Jurkat, Clone E6-1 (cell line): ENCODE results near the gene RABGAP1.

Experiments used
- DNase-seq: peaks from one replicate; pipeline ENCODE4 v3.0.0-alpha.2; 2011; ENCODE audit warnings: low read depth, low spot score
- H3K4me3 ChIP-seq: 2 replicates; pipeline ENCODE4 v1.5.1; 2011; ENCODE audit warnings: mild to moderate bottlenecking, low read length, control low read depth, moderate library complexity

The RABGAP1 gene

DNA sequence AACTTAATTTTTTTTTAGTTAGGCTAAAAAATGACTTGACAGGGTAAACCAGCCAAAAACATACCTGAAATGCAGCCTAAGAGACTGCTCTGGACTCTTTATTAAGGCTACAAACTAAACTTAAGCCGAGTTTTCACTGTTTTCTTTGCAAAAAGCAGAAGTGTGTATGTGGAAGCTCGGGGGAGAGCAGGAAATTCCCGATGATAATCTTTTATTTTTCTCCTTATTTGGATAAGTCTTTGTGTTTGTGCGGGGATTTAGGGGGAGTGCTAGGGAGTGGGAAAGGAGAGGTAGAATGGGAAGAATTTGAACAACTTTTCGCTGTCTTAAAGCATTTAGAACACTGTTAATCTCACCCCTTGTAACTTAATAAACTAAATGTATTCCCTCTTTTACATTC is 61.9 kb downstream of the RABGAP1 start:
- no peak for DNase-seq
- H3K4me3 ChIP-seq = no peak overlapping the region

DNA sequence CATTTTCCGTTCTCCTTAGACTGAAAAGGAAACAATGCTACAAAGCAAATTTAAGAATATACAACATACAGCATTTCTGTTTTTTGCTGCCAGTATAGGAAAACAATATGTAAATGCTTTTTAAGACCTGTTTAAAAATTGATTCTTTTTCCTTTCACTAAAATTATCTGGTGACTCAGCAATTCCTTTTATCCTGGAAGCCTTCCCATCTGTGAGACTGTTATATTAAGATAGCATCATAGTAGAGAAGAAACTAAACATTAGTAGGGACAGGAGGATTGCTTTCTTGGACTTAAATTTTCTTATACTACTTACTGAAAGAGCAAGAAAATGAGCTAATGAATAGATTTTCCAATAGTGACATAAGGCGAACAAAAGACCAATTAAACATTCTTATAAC is 62.6 kb downstream of the RABGAP1 start:
- no peak for DNase-seq
- H3K4me3 ChIP-seq = no peak overlapping the region

DNA sequence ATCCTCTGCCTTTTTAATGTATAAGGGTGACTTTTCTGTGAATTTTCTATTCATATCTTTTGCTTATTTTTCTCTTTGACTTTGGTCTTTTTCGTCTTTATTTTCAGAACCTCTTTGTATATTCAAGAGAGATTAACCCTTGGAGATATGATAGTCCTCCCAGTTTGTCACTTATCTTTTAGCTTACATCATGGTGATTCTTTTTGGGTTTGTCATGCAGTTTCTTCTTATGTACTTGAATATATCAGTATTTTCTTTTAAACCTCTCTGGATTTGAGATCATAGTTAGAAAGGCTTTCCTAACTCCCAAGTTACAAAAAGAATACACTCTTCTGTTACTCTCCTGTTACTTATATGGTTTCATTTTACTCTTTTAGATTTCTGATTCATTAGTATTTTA is 65.1 kb downstream of the RABGAP1 start:
- DNase-seq = no peak
- no peak overlapping the region for H3K4me3 ChIP-seq

DNA sequence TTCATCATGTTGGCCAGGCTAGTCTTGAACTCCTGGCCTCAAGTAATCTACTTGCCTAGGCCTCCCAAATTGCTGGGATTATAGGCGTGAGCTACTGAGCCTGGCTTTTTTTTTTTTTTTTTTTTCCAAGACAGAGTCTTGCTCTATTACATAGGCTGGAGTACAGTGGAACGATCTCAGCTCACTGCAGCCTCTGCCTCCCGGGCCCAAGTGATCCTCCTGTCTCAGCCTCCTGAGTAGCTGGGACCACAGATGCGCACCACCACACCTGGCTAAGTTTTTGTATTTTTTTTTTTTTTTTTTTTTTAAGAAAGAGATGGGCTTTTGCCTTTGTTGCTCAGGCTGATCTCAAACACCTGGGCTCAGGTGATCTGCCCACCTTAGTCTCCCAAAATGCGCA is 66.4 kb downstream of the RABGAP1 start:
- no peak overlapping the region for H3K4me3 ChIP-seq
- no peak for DNase-seq

DNA sequence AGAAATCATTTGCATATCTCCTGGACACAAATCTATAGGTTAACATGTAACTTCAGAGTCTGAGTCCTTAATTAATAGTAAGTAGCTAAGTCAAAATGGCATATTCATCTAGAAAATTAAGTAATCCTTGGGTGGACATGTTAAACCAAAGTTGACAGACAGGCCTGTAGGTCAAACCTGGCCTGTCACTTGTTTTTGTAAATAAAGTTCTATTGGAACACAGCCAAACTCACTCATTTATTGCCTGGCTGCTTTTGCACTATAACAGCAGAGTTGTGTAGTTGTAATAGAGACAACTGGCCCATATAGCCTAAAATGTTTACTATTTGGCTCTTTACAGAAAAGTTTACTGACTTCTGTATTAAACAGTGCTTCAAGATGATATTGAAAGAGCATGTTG is 68.1 kb downstream of the RABGAP1 start:
- no peak for DNase-seq

DNA sequence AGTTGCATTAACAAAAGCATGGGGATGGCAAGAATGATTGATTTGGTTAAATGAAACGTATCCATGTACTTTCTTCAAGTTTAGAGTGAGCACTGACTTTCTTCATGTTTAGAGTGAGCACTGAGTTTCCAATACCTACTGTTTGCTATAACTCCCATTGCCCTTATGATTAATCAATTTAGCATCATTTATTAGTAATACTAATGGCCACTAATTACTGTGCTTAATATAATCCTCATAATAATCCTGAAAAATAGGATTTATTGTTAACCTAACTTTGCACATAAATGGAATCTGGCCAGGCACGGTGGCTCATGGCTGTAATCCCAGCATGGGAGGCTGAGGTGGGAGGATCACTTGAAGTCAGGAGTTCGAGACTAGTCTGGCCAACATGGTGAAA is 70.6 kb downstream of the RABGAP1 start:
- H3K4me3 ChIP-seq = no peak overlapping the region
- DNase-seq = no peak

More for the DNA sequence above, 68.1 kb downstream of the RABGAP1 start:
- H3K4me3 ChIP-seq = no peak overlapping the region

DNA sequence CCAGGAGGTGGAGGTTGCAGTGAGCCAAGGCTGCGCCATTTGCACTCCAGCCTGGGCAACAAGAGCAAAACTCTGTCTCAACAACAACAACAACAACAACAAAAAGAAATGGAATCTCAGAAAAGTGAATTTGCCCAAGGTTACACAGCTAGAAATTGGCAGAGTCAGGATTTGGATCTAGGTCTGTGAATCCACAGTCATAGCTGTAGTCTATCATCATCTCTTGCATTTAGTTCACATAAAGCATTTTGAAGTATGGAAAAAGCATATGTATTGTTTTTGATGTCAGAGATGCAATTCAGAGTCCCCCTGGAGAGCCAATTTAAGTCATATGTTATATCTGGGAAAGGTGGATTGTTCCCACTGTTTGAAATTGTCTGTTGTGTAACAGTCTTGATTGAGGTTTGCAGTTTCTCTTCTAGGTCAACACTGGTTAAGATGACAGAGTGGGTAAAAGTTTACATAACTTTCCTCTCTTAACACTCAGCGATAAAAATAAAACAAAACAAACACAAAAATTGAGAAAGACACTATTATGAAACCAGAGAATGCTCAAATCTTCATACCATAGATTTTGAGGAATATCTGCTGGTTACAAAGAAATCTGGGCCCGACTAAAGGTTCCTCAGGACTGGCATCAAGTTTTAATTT is 71.2 kb downstream of the RABGAP1 start:
- no peak for DNase-seq
- H3K4me3 ChIP-seq = no peak overlapping the region

DNA sequence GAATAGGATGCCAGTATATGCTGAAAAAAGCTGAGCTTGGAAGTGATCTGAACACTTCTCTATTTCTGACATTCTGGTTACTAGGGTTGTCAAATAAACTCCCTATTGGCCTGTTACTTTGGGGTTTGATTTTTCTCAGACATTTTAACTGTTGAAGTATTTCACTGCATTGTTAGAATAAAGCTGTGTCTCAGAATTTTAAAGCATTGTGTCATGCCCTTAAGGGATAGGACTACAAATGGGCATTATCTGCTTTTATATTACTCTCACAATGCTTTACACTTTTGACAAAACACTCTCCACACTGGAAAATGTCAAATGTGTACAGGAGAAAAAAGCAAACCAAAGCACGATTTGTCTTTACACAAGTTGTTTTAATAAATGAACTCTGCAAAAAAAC is 75.8 kb downstream of the RABGAP1 start:
- DNase-seq = no peak
- H3K4me3 ChIP-seq = no peak overlapping the region

DNA sequence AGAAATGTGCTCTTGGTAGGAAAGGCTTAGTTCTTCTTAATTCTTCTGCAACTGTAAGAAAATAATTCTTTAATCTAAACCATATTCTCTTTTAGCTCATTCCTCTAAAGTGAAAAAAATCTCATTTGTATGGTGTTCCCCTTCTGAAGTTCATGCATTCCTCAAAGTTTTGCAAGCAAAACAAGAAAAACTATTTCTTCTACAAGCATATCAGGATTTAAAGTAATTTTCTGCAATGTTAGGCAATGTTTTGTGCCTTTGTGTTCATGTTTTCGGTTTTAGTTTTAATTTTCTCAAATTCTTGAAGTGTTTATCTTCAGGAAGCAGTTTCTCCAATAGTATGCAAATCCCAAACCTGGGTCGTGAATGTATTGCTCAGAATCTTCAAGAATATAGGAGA is 80.0 kb downstream of the RABGAP1 start:
- DNase-seq = no peak
- no peak overlapping the region for H3K4me3 ChIP-seq

DNA sequence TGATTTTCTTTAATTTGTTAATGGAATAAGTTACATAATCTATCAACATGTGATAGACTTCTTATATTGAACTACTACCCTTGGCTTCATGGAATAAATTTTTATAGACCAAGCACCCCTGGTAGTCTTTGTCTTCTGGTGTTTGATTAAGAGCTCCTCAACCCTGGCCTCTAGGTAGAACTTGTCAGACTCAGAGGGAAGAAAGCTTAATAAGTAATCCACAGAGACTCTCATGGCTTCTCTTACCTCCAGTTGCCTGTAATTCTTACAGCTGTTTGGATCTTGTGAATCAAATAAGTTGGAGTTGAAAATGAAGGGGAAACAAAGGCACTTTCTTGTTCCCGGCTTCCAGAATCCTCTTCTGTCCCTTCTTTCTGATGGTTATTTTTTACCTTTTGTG is 85.6 kb downstream of the RABGAP1 start:
- no peak overlapping the region for H3K4me3 ChIP-seq
- no peak for DNase-seq

DNA sequence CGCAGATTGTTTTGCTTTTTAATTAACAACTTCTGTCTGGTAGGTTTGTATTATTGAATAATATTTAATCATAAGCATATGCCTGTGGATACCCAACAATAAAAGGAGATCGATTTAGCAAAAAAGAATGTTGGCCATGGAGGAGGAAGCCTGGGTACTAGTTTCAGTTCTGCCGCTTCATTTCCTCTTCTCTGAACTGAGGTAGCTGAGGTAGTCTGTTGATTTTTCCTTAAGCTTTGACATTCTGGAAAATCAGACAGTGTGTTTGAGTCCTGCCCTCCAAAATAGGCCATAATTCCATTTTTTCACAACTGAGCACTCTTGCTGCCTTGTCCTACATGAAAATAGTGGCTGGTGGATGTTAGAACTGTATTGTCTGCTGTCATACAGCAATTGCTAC is 86.7 kb downstream of the RABGAP1 start:
- no peak overlapping the region for H3K4me3 ChIP-seq
- no peak for DNase-seq

DNA sequence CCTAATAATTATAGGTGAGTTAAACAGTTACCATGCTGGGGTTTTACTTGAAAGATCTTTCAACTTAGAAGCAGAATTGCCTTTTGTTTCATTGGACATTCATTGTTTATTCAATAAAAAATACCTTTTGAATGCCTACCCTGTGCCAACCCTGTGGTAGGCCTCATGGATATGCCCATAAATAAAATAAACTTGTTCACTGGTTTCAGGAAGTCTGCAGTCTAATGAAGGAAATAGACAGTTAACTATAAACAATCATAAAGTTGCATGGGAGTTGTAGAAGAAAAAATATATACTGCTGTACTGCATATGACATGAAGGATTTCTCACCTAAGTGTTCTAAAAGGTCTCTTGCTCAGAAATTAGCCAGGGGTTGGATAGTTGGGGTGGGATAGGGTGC is 87.3 kb downstream of the RABGAP1 start:
- no peak for DNase-seq

DNA sequence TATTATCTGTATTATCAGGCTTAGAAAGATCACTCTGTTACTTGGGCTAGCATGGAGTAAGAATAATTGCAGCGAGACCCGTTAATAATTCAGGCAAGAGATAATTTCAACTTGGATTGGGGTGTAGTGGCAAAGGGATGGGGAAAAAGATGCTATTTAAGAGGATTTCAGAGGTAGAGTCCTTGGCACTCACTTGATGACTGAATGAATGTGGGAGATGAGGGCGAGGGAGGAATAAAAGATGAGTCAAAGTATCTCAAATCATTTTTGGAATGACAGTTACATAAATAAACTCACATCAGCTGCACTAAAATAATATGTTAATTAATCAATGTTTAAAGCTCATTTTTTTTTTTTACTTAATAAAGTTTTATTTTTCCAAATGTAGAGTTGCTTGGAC is 88.2 kb downstream of the RABGAP1 start:
- no peak overlapping the region for H3K4me3 ChIP-seq
- DNase-seq = no peak

More for the DNA sequence above, 87.3 kb downstream of the RABGAP1 start:
- no peak overlapping the region for H3K4me3 ChIP-seq

DNA sequence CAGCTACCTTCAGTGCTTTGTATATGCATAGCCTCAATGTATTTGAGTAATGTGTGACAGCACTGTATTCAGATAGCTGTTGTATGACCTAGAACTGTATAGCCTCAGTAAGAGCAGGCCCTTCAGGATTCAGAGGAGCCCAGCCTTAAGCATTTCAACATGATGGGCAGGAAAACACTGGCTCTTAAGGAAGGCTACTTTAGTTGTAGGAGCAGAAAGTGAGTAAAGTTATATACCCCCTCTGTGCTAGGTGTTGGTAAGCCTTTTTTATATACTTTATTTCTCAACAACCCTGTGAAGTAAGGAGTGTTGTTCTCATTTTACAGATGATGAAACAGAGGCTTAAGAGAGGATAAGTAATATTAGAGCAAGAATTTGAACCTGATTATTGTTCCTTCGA is 91.1 kb downstream of the RABGAP1 start:
- DNase-seq = no peak
- no peak overlapping the region for H3K4me3 ChIP-seq

DNA sequence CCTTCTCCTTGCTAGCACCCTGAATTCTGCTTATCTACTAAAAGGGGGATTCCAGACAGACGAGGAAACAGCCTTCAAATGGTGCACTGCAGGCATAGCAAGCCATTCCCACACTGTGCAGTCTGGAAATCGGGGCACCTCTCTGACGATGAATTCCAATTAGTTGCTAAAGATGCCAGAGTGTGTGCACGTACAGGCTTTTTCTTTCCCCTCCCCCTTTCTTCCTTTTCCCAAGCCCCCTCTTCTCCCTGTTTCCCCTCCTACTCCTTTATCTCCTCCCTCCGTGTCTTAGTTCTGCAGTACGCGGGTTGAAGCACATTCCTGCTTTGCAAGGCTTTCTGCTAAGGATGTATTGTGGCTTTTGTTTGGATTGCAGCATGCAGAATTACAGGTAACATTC is 92.5 kb downstream of the RABGAP1 start, which contains the start of gene GPR21:
TSS of gene GPR21 (plus strand) at position 316 of the 400 bp plus-strand sequence. CDS start 900 bp downstream, outside the sequence.
- DNase-seq = no peak
- H3K4me3 ChIP-seq = no peak within 1 kb of the TSS

DNA sequence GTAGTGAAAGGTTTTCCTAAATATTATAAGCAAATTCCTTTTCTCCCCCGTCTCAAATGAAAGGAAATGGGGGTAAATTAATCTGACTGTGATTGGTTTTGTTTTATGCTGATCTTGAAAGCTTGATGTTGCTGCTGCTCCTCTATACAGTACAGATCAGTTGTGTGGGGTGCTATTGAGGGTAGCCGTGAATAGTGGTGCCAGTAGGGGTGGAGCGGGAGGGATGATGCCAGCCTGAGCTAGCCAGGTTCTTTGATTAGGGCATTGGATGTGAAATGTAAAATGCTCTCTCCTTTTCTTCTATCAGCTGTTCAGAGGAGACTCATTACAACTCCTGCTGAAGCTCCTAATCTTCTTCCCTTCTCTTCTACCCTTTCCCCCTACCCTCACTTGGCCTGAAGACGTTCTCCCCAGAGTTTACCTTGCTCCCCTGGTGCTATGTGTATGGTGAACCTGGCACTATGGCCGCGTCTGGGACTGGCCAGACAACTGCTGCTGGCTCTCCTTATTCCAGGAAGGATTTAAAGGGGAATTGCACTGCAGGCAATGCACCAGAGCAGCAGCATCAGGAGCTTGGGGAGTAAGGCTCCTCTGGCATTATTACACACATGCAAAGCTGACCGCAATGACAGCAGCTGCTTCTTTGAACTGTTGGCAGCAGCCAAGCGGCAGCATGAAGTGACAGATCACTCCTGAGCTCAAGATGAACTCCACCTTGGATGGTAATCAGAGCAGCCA is 93.2 kb downstream of the RABGAP1 start:
- DNase-seq = no peak
- no peak overlapping the region for H3K4me3 ChIP-seq

DNA sequence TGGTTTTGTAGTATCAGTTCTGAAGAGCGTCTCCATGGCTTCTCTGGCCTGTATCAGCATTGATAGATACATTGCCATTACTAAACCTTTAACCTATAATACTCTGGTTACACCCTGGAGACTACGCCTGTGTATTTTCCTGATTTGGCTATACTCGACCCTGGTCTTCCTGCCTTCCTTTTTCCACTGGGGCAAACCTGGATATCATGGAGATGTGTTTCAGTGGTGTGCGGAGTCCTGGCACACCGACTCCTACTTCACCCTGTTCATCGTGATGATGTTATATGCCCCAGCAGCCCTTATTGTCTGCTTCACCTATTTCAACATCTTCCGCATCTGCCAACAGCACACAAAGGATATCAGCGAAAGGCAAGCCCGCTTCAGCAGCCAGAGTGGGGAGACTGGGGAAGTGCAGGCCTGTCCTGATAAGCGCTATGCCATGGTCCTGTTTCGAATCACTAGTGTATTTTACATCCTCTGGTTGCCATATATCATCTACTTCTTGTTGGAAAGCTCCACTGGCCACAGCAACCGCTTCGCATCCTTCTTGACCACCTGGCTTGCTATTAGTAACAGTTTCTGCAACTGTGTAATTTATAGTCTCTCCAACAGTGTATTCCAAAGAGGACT is 94.2 kb downstream of the RABGAP1 start:
- DNase-seq = no peak
- H3K4me3 ChIP-seq = no peak overlapping the region

DNA sequence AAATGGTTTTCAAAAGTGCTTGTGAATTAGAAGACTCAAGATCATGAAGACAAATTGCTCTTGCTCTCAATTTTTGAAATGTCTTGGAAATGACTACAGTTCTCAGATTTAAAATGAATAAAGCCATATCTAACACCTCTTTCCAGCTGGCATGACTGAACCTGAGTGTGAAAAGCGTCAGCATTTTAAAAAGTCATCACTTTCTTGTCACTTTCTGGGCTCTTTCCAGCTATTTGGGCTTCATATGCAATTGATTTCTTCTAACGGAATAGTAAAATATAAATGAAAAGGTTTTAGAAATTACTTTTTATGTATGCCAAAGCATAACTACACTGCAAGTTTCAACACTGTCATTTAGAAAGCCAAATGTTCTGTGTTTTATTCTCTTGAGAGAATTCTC is 95.0 kb downstream of the RABGAP1 start:
- H3K4me3 ChIP-seq = no peak overlapping the region
- DNase-seq = no peak

DNA sequence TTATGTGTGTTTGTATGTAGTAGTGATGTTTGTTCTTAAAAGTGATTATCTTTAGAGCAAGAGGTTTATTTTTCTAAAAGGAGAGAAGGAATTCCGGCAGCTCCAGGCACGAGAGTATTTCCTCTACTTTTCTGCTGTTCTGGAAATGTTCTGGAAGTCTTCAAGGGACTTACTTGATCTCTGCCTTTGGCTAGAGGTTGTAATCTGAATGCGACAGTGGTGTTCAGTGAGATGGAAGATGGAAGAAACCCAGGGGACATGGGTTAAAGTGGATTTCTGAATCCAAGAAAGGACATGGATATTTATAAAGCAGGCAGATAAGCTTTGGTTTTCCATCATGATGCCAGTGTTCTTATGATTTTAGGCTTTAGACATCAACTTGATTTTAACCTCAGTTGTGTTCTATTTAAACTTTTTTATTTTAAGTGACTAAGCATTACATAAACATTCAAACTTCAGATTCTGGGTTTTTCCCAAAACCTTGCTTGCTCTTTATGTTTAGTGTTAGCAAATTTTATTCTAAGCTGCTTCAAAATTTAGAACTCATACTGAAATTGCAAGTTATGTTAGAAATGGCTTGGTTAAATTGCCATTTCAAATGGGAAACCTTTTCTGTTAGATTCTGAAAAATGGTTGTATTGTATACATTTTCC is 96.2 kb downstream of the RABGAP1 start:
- DNase-seq = no peak
- no peak overlapping the region for H3K4me3 ChIP-seq

DNA sequence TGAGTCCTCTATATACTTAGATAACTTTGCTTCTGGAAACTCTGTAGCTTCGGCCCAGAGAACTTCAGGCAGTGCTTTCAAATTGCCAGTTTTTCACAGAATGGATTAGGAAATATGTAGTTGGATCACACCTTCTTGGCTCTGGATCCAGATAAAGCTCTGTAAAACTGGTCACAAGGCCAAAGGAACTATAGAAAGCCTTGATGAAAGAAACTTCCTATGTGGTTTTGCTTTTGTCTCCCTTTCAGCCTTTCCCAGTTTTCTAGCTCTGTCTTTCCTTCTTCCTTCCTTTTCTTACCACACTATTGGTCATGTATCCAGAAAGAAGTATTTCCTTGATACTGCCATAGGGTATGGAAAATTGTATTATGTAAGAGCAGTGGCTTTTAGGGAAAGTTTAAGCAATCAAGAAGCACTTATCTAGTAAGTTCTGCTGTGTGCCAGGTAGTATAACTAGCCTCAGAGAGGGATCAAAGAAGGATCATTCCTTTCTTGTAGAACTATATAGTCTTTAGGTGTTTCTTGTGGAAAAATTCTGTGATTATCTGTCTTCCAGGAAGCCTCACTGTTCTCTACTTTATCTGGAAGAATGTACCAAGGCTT is 98.9 kb downstream of the RABGAP1 start:
- no peak for DNase-seq
- H3K4me3 ChIP-seq = no peak overlapping the region
